NB4 (cell line): Measurements from ENCODE around the gene ITGA6.

Experiments used
- CTCF ChIP-seq: IDR thresholded peaks from one replicate; pipeline ENCODE4 v1.5.1; 2012; ENCODE audit warnings: low read depth, low read length
- MYC ChIP-seq: IDR thresholded peaks from 2 replicates; pipeline ENCODE4 v1.6.1; 2011; ENCODE audit warnings: low read depth, low read length
- POLR2A ChIP-seq: IDR thresholded peaks from 2 replicates; pipeline ENCODE4 v1.6.1; 2011; ENCODE audit warnings: mild to moderate bottlenecking; ENCODE audit not compliant: insufficient read length; ENCODE audit errors: extremely low read depth

GRCh38 chr2:172381275-172382027 lies 45.9 kb upstream of the ITGA6 start:
- no peak for TF ChIP-seq CTCF
- TF ChIP-seq MYC, result no peak
- no peak for TF ChIP-seq POLR2A
